Colonic mucosa (tissue), 4 donors: Measurements from ENCODE around the gene SLC24A3. TPM values are rescaled to one million over a fixed set of nuclear protein-coding genes. Genes with fewer than 3 reads are reported as not detected.

Experiments
- DNase-seq: peaks from one replicate; pipeline ENCODE4 v3.0.0-alpha.2; 2020
- H3K27ac ChIP-seq: fragments of 200-600 bp; one replicate; pipeline ENCODE4 v1.8.0; 2021
- H3K27me3 ChIP-seq: fragments of 200-600 bp; one replicate; pipeline ENCODE4 v1.8.0; 2021
- H3K36me3 ChIP-seq: fragments of 200-600 bp; one replicate; pipeline ENCODE4 v1.8.0; 2021
- H3K4me1 ChIP-seq: fragments of 200-600 bp; one replicate; pipeline ENCODE4 v1.8.0; 2021; ENCODE audit warnings: mild to moderate bottlenecking
- H3K4me3 ChIP-seq: fragments of 200-600 bp; one replicate; pipeline ENCODE4 v1.8.0; 2021
- H3K9ac ChIP-seq, 2 donors: one replicate each; pipeline ENCODE4 v1.7.0; 2013; ENCODE audit warnings: control low read depth in 2 of 2, low read depth in 2 of 2, low read length in 2 of 2
- H3K9me3 ChIP-seq: fragments of 200-600 bp; one replicate; pipeline ENCODE4 v1.8.0; 2021
- CTCF ChIP-seq: fragments of 200-600 bp; IDR thresholded peaks from one replicate; pipeline ENCODE4 v1.8.0; 2022; ENCODE audit warnings: antibody characterized with exemption, mild to moderate bottlenecking
- intact Hi-C: fragments of 100-400 bp; cut with DNase I; formaldehyde crosslinking; loops from one replicate; pipeline ENCODE4 v1.14.1; 2022
- total RNA-seq, 2 donors: library from RNA; stranded (reverse); fragmentation: NEBNext Ultra II Directional in 1 of 2; extraction: Animal tissue kit (Norgen Biotek cat#: 25700) in 1 of 2; gene quantifications; one replicate each; pipeline ENCODE4 v1.2.1, GENCODE V29; 2021
- donor health status: healthy.
- donor health status: DM: no; HTN: no; CAD: no.
- donor health status: DM: no; HTN: no; CAD: no.

SLC24A3 gene
- total RNA-seq, 2 donors from 2014 or later = 3.6 to 6.6 TPM

- H3K4me3 ChIP-seq = no peak overlapping the region
- H3K9ac ChIP-seq = no peak overlapping the region
- H3K27me3 ChIP-seq = no peaks in the 10 kb centered on the region
- TF ChIP-seq CTCF = no peak
- DNase-seq = no peak
- no peaks in the 10 kb centered on the region for H3K4me1 ChIP-seq
- no peak overlapping the region for H3K27ac ChIP-seq
- H3K9me3 ChIP-seq = no peaks in the 10 kb centered on the region
- intact Hi-C loops = no loop called here
- H3K36me3 ChIP-seq = no peaks in the 10 kb centered on the region
Observed at GRCh38 chr20:19761841-19762240, 549.4 kb downstream of the SLC24A3 start.

GRCh38 chr20:19764207-19764606, 551.8 kb downstream of the SLC24A3 start:
- H3K27me3 ChIP-seq = no peaks in the 10 kb centered on the region
- no peak overlapping the region for H3K27ac ChIP-seq
- no peaks in the 10 kb centered on the region for H3K36me3 ChIP-seq
- H3K9ac ChIP-seq = no peak overlapping the region
- no peaks in the 10 kb centered on the region for H3K9me3 ChIP-seq
- intact Hi-C loops = no loop called here
- no peak overlapping the region for H3K4me3 ChIP-seq
- no peak for TF ChIP-seq CTCF
- DNase-seq = no peak
- H3K4me1 ChIP-seq = no peaks in the 10 kb centered on the region

GRCh38 chr20:19765266-19765665, 552.8 kb downstream of the SLC24A3 start:
- intact Hi-C loops = no loop called here
- Histone ChIP-seq H3K4me3 (no peak overlapping the region), H3K27me3 (no peaks in the 10 kb centered on the region), H3K9ac (no peak overlapping the region), H3K4me1 (no peaks in the 10 kb centered on the region), H3K27ac (no peak overlapping the region), H3K36me3 (no peaks in the 10 kb centered on the region), H3K9me3 (no peaks in the 10 kb centered on the region)
- DNase-seq = no peak
- TF ChIP-seq CTCF = no peak

- H3K27ac ChIP-seq = no peak overlapping the region
- no peak for DNase-seq
- H3K9me3 ChIP-seq = no peaks in the 10 kb centered on the region
- intact Hi-C loops = no loop called here
- no peaks in the 10 kb centered on the region for H3K36me3 ChIP-seq
- H3K4me1 ChIP-seq = no peaks in the 10 kb centered on the region
- no peaks in the 10 kb centered on the region for H3K27me3 ChIP-seq
- no peak overlapping the region for H3K9ac ChIP-seq
- no peak overlapping the region for H3K4me3 ChIP-seq
- no peak for TF ChIP-seq CTCF
Observed at GRCh38 chr20:19765913-19766312, 553.5 kb downstream of the SLC24A3 start.

DNA sequence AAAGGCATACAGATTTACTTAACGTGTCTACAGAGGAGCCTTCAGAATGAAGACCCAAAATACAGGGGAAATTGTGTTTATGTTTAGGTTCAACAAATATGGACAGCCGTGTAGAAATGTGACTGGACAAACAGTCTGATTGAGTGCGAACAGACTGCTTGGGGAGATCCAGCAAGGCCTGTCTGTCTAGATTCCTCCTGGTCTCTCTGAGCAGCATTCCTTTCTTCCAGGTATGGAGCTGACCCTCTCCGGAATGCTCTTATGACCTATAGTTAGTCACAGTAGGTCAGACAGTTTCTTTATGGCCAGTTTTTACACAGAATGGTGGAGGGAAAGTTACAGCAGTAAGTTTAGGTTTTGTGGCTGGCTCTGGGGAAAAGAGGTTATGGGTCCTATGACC, 554.6 kb downstream of the SLC24A3 start:
- Histone ChIP-seq H3K9ac (no peak overlapping the region), H3K27ac (no peak overlapping the region), H3K36me3 (no peaks in the 10 kb centered on the region), H3K27me3 (no peaks in the 10 kb centered on the region), H3K4me1 (no peaks in the 10 kb centered on the region), H3K4me3 (no peak overlapping the region), H3K9me3 (no peaks in the 10 kb centered on the region)
- TF ChIP-seq CTCF = no peak
- DNase-seq = no peak
- intact Hi-C loops = no loop called here
